ENCODE results near the gene SORBS1. TPM values are rescaled to one million over a fixed set of nuclear protein-coding genes. Genes with fewer than 3 reads are reported as not detected.

The SORBS1 gene
- total and polyA plus RNA-seq, 9 of the 15 experiments (the other 6 are each of a cell fraction or from before 2014, with no cell fraction given), result 2.0 to 13.3 (median 6.5) TPM

- no peaks in the 10 kb centered on the region for H3K79me2 ChIP-seq (ENCODE audit: control insufficient read depth, insufficient read depth, low read length)
- H3K27me3 ChIP-seq (ENCODE audit: control insufficient read depth in 2 of 2, insufficient read depth in 2 of 2, low read length in 2 of 2), result no peaks in the 10 kb centered on the region
- peak overlapping the region; percentile 66; the same call in 1 of the 2 replicates for H3K4me2 ChIP-seq (ENCODE audit: insufficient read depth, low read length)
- ATAC-seq, result no peak
- ChIA-PET CTCF (ENCODE audit: low intra/inter-chr PET ratio) (no interaction called here), POLR2A (interaction anchor here (0.8 to 1.3 kb wide), 2 partner anchors 8 to 9 kb away, joined by 3 to 6 read pairs; no protein-coding TSS in a partner anchor)
- WGBS (ENCODE audit: insufficient coverage, low coverage, missing lambda C conversion rate), result 43% methylated on average over 1 of the region's 1 CpG
- in situ Hi-C loops (cut with MboI), result no loop called here
- peak overlapping the region in 1 of 2 experiments; percentile 1; a peak in 1 of 4 replicates for H3K9ac ChIP-seq (ENCODE audit: insufficient read depth in 1 of 2, low read depth in 2 of 2, low read length in 2 of 2)
- H2AFZ ChIP-seq (ENCODE audit: low read depth, low read length), result peak overlapping the region; percentile 96
- BruUV-seq (replicated peaks), result no TSS peak
- DNase-seq (ENCODE audit: extremely low read depth in 1 of 4, low spot score in 3 of 4), result no peak
- peaks cover 18 to 40% of the 10 kb centered on the region in 2 experiments for H3K4me1 ChIP-seq (replicated peaks in 1 of 2; ENCODE audit: control insufficient read depth in 2 of 2, insufficient read depth in 2 of 2, low read length in 2 of 2)
- no peaks in the 10 kb centered on the region for H3K9me1 ChIP-seq (ENCODE audit: control insufficient read depth, insufficient read depth, low read length)
- TF ChIP-seq ATF3 (IDR thresholded peaks at IDR 0.05), result 0 out of 2 replicates have a peak, but pooled peaks have one; percentile 4
- TF ChIP-seq ATF3 (CRISPR knock-in tag; conservative IDR thresholded peaks at IDR 0.05), result no peak
- TF ChIP-seq PHB (CRISPR knock-in tag; IDR thresholded peaks at IDR 0.05), result no peak
- peak; percentile 54; the same call in 1 of the 2 replicates for TF ChIP-seq ELF1 (tag; IDR thresholded peaks at IDR 0.05)
- 0 out of 2 replicates have a peak, but pooled peaks have one; percentile 22 for TF ChIP-seq EP400 (IDR thresholded peaks at IDR 0.05)
- H3K36me3 ChIP-seq (ENCODE audit: control insufficient read depth, insufficient read depth, low read length), result no peaks in the 10 kb centered on the region
- no peaks in the 10 kb centered on the region for H3K9me3 ChIP-seq (replicated peaks; ENCODE audit: control insufficient read depth, insufficient read depth, low read depth, low read length)
- H4K20me1 ChIP-seq (replicated peaks; ENCODE audit: control insufficient read depth, insufficient read depth, low read length), result no peaks in the 10 kb centered on the region
- H3K27ac ChIP-seq (ENCODE audit: extremely low read depth, low read depth, low read length), result peak overlapping the region; percentile 64; the same call in 2 of the 3 replicates
- no peak for FAIRE-seq
- intact Hi-C loops (cut with micrococcal nuclease), result no loop called here
- no peak overlapping the region for H3K4me3 ChIP-seq
Measured at GRCh38 chr10:95303950-95304349, 257.2 kb downstream of the SORBS1 start.
